Upper lobe of left lung (tissue), 4 donors: ENCODE results near the gene STRADB.

Experiments used
- CTCF ChIP-seq, 6 experiments: fragments of 450-650 bp in 4 of 6; fragments of 200-600 bp in 2 of 6; sonication (generic) in 2 of 6; IDR thresholded peaks; one replicate each; pipeline ENCODE4 v1.5.1; 2016 to 2019; ENCODE audit warnings: antibody characterized with exemption in 6 of 6
- EP300 ChIP-seq, 4 donors: sonication (generic); formaldehyde crosslinking; IDR thresholded peaks; one replicate each; pipeline ENCODE4 v1.5.1; 2017; ENCODE audit warnings: antibody characterized with exemption in 4 of 4, control low read depth in 2 of 4
- POLR2A ChIP-seq, 4 donors: fragments of 450-650 bp; IDR thresholded peaks; one replicate each; pipeline ENCODE4 v1.5.1; 2016 to 2017; ENCODE audit warnings: antibody characterized with exemption in 4 of 4, mild to moderate bottlenecking in 2 of 4
- POLR2AphosphoS5 ChIP-seq, 2 donors: sonication (generic); formaldehyde crosslinking; IDR thresholded peaks; one replicate each; pipeline ENCODE4 v1.5.1; 2017; ENCODE audit warnings: antibody characterized with exemption in 2 of 2

GRCh38 chr2:201515573-201516246 is 64.2 kb downstream of the STRADB start:
- TF ChIP-seq CTCF (IDR thresholded peaks at IDR 0.05) (no peak), POLR2A (IDR thresholded peaks at IDR 0.05) (no peak), POLR2AphosphoS5 (IDR thresholded peaks at IDR 0.05) (no peak), EP300 (IDR thresholded peaks at IDR 0.05) (no peak)
